Sigmoid colon (tissue), 4 donors: ENCODE data around the gene FRZB.

Source experiments
- EP300 ChIP-seq, 4 donors: sonication (generic); formaldehyde crosslinking; IDR thresholded peaks; one replicate each; pipeline ENCODE4 v1.6.1; 2017; ENCODE audit warnings: antibody characterized with exemption in 4 of 4
- POLR2A ChIP-seq, 2 donors: fragments of 450-650 bp; IDR thresholded peaks; one replicate each; pipeline ENCODE4 v1.6.1; 2016; ENCODE audit warnings: antibody characterized with exemption in 2 of 2, mild to moderate bottlenecking in 2 of 2, moderate library complexity in 2 of 2

DNA sequence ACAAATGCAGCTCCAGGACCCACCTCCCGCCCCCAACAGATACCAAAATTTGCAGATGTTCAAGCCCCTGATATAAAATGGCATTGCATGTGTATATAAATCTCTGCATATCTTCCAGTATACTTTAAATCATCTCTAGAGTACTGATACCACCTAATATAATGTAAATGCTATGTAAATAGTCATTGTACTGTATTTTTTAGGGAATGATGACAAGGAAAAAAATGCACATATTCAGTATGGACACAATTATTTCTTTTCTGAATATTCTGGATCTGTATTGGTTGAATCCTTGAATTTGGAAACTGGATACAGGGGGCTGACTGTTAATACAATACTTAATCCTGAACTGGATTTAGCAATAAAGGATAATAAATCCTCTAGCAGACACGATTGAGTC lies 67.7 kb downstream of the FRZB start:
- TF ChIP-seq POLR2A (IDR thresholded peaks at IDR 0.05) (no peak), EP300 (IDR thresholded peaks at IDR 0.05) (no peak)
